Esophagus squamous epithelium (tissue), 4 donors: ENCODE measurements around the gene ZNF398.

Experiments
- CTCF ChIP-seq, 6 experiments: fragments of 450-650 bp in 4 of 6; fragments of 200-600 bp in 2 of 6; sonication (generic) in 2 of 6; IDR thresholded peaks; one replicate each; pipeline ENCODE4 v1.5.1; 2016 to 2019; ENCODE audit warnings: antibody characterized with exemption in 6 of 6, mild to moderate bottlenecking in 4 of 6, moderate library complexity in 4 of 6
- POLR2A ChIP-seq, 4 donors: fragments of 450-650 bp; IDR thresholded peaks; one replicate each; pipeline ENCODE4 v1.6.1; 2017; ENCODE audit warnings: antibody characterized with exemption in 4 of 4, mild to moderate bottlenecking in 4 of 4, moderate library complexity in 3 of 4

GRCh38 chr7:149136118-149136517 is 11.1 kb upstream of the ZNF398 start:
- no peak for TF ChIP-seq CTCF (IDR thresholded peaks at IDR 0.05)
- TF ChIP-seq POLR2A (IDR thresholded peaks at IDR 0.05), result no peak
